CD4-positive, alpha-beta memory T cell (primary cell): ENCODE data around the gene COL28A1. TPM values are rescaled to one million over a fixed set of nuclear protein-coding genes. Genes with fewer than 3 reads are reported as not detected.
"Not testable (repeated sequence)": the region's sequence is repeated elsewhere in the genome, so short reads cannot be mapped to it uniquely, and the experiment has no call there.

Experiments used
- CTCF ChIA-PET: fragments of 350-600 bp; sonication (Branson Sonifier 250); formaldehyde crosslinking; loops from one replicate; lab custom pipeline; 2021; ENCODE audit warnings: inconsistent platforms; ENCODE audit not compliant: partially characterized antibody; lab: Charles Lee
- POLR2A ChIA-PET: fragments of 350-600 bp; sonication (Branson Sonifier 250); formaldehyde crosslinking; loops from one replicate; lab custom pipeline; 2021; ENCODE audit not compliant: partially characterized antibody; lab: Charles Lee
- DNase-seq, 5 donors: peaks; one replicate each; pipeline versions ENCODE4 v3.0.0 to v3.0.0-alpha.2; 2020 to 2022; ENCODE audit warnings: mixed read lengths in 1 of 5
- H3K27ac ChIP-seq: one replicate; pipeline ENCODE4 v1.7.0; 2013; ENCODE audit warnings: low read depth, low read length
- H3K27me3 ChIP-seq: 2 replicates; pipeline ENCODE4 v1.7.0; 2013; ENCODE audit warnings: mild to moderate bottlenecking, low read length, moderate library complexity; ENCODE audit not compliant: insufficient read depth
- H3K36me3 ChIP-seq: 2 replicates; pipeline ENCODE4 v1.7.0; 2013; ENCODE audit warnings: mild to moderate bottlenecking, low read length, moderate library complexity; ENCODE audit not compliant: insufficient read depth
- H3K4me1 ChIP-seq: 2 replicates; pipeline ENCODE4 v1.7.0; 2013; ENCODE audit warnings: mild to moderate bottlenecking, low read length, moderate library complexity; ENCODE audit not compliant: insufficient read depth
- H3K4me3 ChIP-seq, 2 donors: one replicate each; pipeline ENCODE4 v1.7.0; 2013; ENCODE audit warnings: low read length in 2 of 2, mild to moderate bottlenecking in 1 of 2
- H3K9me3 ChIP-seq, 2 donors: one replicate each; pipeline ENCODE4 v1.7.0; 2013; ENCODE audit warnings: low read length in 2 of 2, control low read depth in 1 of 2; ENCODE audit not compliant: control insufficient read depth in 1 of 2
- H3K27ac Mint-ChIP-seq, 7 donors: one replicate each; pipeline ENCODE4 v1.8.0; 2020 to 2021; ENCODE audit warnings: mixed read lengths in 7 of 7, mild to moderate bottlenecking in 6 of 7, inconsistent platforms in 3 of 7, moderate library complexity in 3 of 7
- H3K27me3 Mint-ChIP-seq, 2 donors: one replicate each; pipeline ENCODE4 v1.8.0; 2020 to 2021; ENCODE audit warnings: mixed read lengths in 2 of 2
- H3K36me3 Mint-ChIP-seq, 2 donors: one replicate each; pipeline ENCODE4 v1.8.0; 2020 to 2021; ENCODE audit warnings: mixed read lengths in 2 of 2, inconsistent platforms in 1 of 2, mild to moderate bottlenecking in 1 of 2
- H3K4me1 Mint-ChIP-seq, 4 donors: one replicate each; pipeline ENCODE4 v1.8.0; 2020 to 2021; ENCODE audit warnings: mixed read lengths in 4 of 4, mild to moderate bottlenecking in 1 of 4
- H3K4me3 Mint-ChIP-seq, 8 donors: one replicate each; pipeline ENCODE4 v1.8.0; 2020 to 2021; ENCODE audit warnings: mixed read lengths in 8 of 8, mild to moderate bottlenecking in 7 of 8, moderate library complexity in 6 of 8, inconsistent platforms in 3 of 8
- H3K9me3 Mint-ChIP-seq, 8 donors: one replicate each; pipeline ENCODE4 v1.8.0; 2020 to 2021; ENCODE audit warnings: mixed read lengths in 8 of 8, mild to moderate bottlenecking in 5 of 8, inconsistent platforms in 3 of 8, moderate library complexity in 1 of 8
- intact Hi-C: fragments of 100-400 bp; cut with micrococcal nuclease; formaldehyde crosslinking; loops from one replicate; pipeline ENCODE4 v1.15.1; 2023
- polyA plus RNA-seq, 2 donors: library from polyadenylated mRNA; unstranded; fragments of 300-500 nt; fragmentation: Illumina TruSeq; gene quantifications; one replicate each; pipeline ENCODE4 v1.2.3, GENCODE V29; 2021
- total RNA-seq, 2 experiments: library from RNA; stranded (reverse); gene quantifications; one replicate each; pipeline ENCODE4 v1.2.3, GENCODE V29; 2021

Gene COL28A1
- total and polyA plus RNA-seq, 4 experiments from 2014 or later = 0.15 to 0.19 TPM; not detected in 2

DNA sequence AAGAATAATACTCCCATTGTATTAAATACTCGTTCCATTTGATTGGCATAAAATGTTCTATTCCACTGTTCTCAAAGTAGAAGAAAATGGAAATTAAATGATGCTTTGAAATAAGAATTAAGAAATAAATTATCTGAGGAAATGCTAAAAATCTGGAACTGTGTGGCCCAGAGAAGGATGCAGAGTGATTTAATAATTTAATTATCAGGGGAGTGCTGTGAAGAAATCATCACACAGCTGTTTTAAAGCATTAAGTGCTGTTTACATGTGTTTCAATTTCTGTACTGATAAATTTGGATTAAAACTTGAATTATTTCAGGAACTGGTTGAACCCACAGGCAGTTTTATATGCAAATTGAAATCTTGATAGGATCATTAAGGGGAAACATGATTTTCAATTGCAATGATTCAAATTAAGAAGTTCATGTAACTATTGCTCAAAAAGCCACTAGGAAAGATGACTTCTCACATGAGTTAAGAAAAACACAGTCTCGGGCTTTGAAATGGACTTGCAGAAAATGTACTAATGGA is 56.3 kb downstream of the COL28A1 start:
- H3K4me3 ChIP-seq = no peak overlapping the region

DNA sequence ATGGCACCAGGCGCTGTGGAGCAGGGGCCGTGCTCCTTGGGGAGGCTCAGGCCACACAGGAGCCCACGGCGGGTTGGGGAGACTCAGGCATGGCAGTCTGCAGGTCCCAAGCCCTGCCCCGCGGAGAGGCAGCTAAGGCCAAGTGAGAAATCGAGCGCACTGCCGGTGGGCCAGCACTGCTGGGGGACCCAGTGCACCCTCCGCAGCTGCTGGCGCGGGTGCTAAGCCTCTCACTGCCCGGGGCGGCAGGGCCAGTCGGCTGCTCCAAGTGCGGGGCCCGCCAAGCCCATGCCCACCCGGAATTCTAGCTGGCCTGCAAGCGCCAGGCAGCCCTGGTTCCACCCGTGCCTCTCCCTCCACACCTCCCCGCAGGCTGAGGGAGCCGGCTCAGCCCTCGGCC is 57.1 kb downstream of the COL28A1 start:
- H3K27ac Mint-ChIP-seq = no peak overlapping the region
- no peaks in the 10 kb centered on the region for H3K4me1 ChIP-seq
- peaks cover 0 to 4% of the 10 kb centered on the region in 2 donors for H3K27me3 Mint-ChIP-seq
- H3K36me3 ChIP-seq = no peaks in the 10 kb centered on the region
- POLR2A ChIA-PET = no interaction called here
- no peaks in the 10 kb centered on the region for H3K27me3 ChIP-seq
- no peaks in the 10 kb centered on the region for H3K9me3 ChIP-seq
- no peaks in the 10 kb centered on the region for H3K36me3 Mint-ChIP-seq
- no peak overlapping the region for H3K4me3 Mint-ChIP-seq
- CTCF ChIA-PET = no interaction called here
- H3K27ac ChIP-seq = no peak overlapping the region
- intact Hi-C loops = no loop called here
- H3K4me3 ChIP-seq = no peak overlapping the region
- DNase-seq = no peak
- peaks cover 0 to 5% (median 3%) of the 10 kb centered on the region in 8 donors for H3K9me3 Mint-ChIP-seq
- no peaks in the 10 kb centered on the region for H3K4me1 Mint-ChIP-seq

More for the DNA sequence above, 56.3 kb downstream of the COL28A1 start:
- CTCF ChIA-PET = no interaction called here
- H3K9me3 Mint-ChIP-seq = peaks cover 0 to 11% (median 3%) of the 10 kb centered on the region in 8 donors
- intact Hi-C loops = no loop called here
- no peaks in the 10 kb centered on the region for H3K4me1 ChIP-seq
- no peaks in the 10 kb centered on the region for H3K36me3 Mint-ChIP-seq
- H3K27ac ChIP-seq = no peak overlapping the region
- no peak overlapping the region for H3K27ac Mint-ChIP-seq
- POLR2A ChIA-PET = no interaction called here
- H3K36me3 ChIP-seq = no peaks in the 10 kb centered on the region
- H3K9me3 ChIP-seq = no peaks in the 10 kb centered on the region
- no peak for DNase-seq
- H3K4me1 Mint-ChIP-seq = no peaks in the 10 kb centered on the region
- H3K27me3 ChIP-seq = no peaks in the 10 kb centered on the region
- H3K27me3 Mint-ChIP-seq = peaks cover 0 to 4% of the 10 kb centered on the region in 2 donors
- no peak overlapping the region for H3K4me3 Mint-ChIP-seq

DNA sequence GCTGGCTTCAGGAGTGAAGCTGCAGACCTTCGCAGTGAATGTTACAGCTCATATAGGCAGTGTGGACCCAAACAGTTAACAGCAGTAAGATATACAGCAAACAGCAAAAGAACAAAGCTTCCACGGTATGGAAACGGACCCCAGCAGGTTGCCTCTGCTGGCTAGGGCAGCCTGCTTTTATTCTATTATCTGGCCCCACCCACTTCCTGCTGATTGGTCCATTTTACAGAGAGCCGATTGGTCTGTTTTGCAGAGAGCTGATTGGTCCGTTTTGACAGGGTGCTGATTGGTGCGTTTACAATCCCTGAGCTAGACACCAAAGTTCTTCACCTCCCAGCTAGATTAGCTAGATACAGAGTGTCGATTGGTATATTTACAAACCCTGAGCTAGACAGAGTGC is 58.0 kb downstream of the COL28A1 start:
- H3K4me3 Mint-ChIP-seq, H3K4me1 ChIP-seq, POLR2A ChIA-PET, H3K9me3 Mint-ChIP-seq, DNase-seq, H3K9me3 ChIP-seq, H3K36me3 Mint-ChIP-seq, CTCF ChIA-PET, H3K4me3 ChIP-seq, intact Hi-C loops, H3K27ac Mint-ChIP-seq, H3K36me3 ChIP-seq, H3K27me3 ChIP-seq, H3K4me1 Mint-ChIP-seq, H3K27me3 Mint-ChIP-seq, H3K27ac ChIP-seq: not testable (repeated sequence)

DNA sequence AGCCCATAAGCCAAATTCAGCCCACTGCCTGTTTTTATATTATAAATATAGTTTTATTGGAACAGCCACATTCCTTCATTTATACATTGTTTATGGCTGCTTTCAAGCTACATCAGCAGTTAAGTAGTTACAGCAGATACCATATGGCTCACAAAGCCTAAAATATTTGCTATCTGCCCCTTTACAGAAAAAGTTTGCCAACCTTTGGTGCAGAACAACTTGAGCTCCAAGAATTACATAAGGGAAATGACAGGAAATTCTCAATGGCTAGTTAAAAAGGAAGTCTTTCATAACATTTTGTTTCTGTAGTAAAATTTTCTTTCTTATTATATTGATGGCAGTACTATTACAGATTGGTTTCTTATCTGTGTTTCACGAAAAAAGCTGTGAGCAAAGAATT is 59.3 kb downstream of the COL28A1 start:
- Mint-ChIP-seq H3K27ac (no peak overlapping the region), H3K36me3 (no peaks in the 10 kb centered on the region), H3K4me3 (no peak overlapping the region), H3K27me3 (no peaks in the 10 kb centered on the region), H3K4me1 (no peaks in the 10 kb centered on the region), H3K9me3 (peaks cover 0 to 5% (median 0%) of the 10 kb centered on the region in 8 donors)
- Histone ChIP-seq H3K4me3 (no peak overlapping the region), H3K27ac (no peak overlapping the region), H3K9me3 (no peaks in the 10 kb centered on the region), H3K4me1 (no peaks in the 10 kb centered on the region), H3K27me3 (no peaks in the 10 kb centered on the region), H3K36me3 (no peaks in the 10 kb centered on the region)
- CTCF ChIA-PET = no interaction called here
- POLR2A ChIA-PET = no interaction called here
- intact Hi-C loops = no loop called here
- no peak for DNase-seq

DNA sequence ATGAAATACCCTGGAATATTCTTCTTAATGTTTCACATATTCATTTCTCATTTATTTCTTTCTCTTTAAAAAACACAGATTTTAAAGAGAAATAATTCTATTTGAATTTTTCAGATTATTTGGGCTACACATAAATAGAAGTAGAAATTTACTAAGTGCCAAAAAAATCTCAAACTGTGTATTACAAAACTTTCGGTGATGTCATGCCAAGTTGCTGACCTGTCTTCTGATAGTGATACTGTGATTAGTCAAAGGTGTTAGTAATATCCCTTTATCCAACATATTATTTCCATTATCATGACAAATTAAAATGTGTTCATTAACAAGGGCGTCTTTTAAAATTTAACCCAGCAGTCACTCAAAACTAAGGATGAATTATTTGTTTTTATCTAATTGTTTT is 60.1 kb downstream of the COL28A1 start:
- CTCF ChIA-PET = no interaction called here

DNA sequence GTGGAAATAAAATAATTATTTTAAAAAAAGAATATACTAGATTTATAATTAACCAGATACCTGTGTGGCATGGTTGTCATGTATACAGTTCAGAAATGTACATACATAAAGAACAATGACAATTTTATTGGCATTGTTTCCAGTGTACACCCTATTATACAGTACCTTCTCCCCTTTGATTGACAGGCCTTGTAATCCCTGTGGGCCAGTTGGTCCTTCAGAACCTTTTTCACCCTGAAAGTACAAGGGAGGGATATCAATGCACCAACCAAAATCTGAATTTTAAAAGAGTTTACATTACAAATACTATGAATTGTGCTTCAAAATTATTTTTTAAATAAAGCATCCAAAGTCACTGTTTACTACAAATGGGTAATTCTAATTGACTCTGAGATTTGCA is 61.2 kb downstream of the COL28A1 start:
- ChIA-PET POLR2A (no interaction called here), CTCF (no interaction called here)
- H3K4me3 Mint-ChIP-seq = no peak overlapping the region
- H3K27ac Mint-ChIP-seq = no peak overlapping the region
- intact Hi-C loops = no loop called here
- Histone ChIP-seq H3K4me3 (no peak overlapping the region), H3K4me1 (no peaks in the 10 kb centered on the region), H3K27ac (no peak overlapping the region), H3K27me3 (no peaks in the 10 kb centered on the region), H3K9me3 (no peaks in the 10 kb centered on the region), H3K36me3 (no peaks in the 10 kb centered on the region)
- H3K9me3 Mint-ChIP-seq = peaks cover 0 to 5% (median 0%) of the 10 kb centered on the region in 8 donors
- DNase-seq = no peak
- no peaks in the 10 kb centered on the region for H3K4me1 Mint-ChIP-seq
- H3K36me3 Mint-ChIP-seq = no peaks in the 10 kb centered on the region
- no peaks in the 10 kb centered on the region for H3K27me3 Mint-ChIP-seq

More for the DNA sequence above, 60.1 kb downstream of the COL28A1 start:
- intact Hi-C loops = no loop called here
- H3K4me3 ChIP-seq = no peak overlapping the region
- Mint-ChIP-seq H3K4me3 (no peak overlapping the region), H3K9me3 (peaks cover 0 to 5% (median 0%) of the 10 kb centered on the region in 8 donors), H3K36me3 (no peaks in the 10 kb centered on the region), H3K4me1 (no peaks in the 10 kb centered on the region), H3K27me3 (no peaks in the 10 kb centered on the region), H3K27ac (no peak overlapping the region)
- POLR2A ChIA-PET = no interaction called here
- no peak for DNase-seq
- no peaks in the 10 kb centered on the region for H3K36me3 ChIP-seq
- no peak overlapping the region for H3K27ac ChIP-seq
- H3K4me1 ChIP-seq = no peaks in the 10 kb centered on the region
- H3K27me3 ChIP-seq = no peaks in the 10 kb centered on the region
- no peaks in the 10 kb centered on the region for H3K9me3 ChIP-seq

DNA sequence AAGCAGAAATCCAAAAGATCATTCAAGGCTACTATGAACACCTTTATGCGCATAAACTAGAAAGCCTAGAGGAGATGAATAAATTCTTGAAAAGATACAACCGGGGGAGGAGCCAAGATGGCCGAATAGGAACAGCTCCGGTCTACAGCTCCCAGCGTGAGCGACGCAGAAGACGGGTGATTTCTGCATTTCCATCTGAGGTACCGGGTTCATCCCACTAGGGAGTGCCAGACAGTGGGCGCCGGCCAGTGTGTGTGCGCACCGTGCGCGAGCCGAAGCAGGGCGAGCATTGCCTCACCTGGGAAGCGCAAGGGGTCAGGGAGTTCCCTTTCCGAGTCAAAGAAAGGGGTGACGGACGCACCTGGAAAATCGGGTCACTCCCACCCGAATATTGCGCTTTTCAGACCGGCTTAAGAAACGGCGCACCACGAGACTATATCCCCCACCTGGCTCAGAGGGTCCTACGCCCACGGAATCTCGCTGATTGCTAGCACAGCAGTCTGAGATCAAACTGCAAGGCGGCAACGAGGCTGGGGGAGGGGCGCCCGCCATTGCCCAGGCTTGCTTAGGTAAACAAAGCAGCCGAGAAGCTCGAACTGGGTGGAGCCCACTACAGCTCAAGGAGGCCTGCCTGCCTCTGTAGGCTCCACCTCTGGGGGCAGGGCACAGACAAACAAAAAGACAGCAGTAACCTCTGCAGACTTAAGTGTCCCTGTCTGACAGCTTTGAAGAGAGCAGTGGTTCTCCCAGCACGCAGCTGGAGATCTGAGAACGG is 70.5 kb downstream of the COL28A1 start:
- H3K9me3 ChIP-seq, H3K36me3 ChIP-seq, CTCF ChIA-PET, H3K27ac ChIP-seq, H3K27me3 Mint-ChIP-seq, H3K4me3 Mint-ChIP-seq, H3K36me3 Mint-ChIP-seq, H3K9me3 Mint-ChIP-seq, POLR2A ChIA-PET, H3K4me1 ChIP-seq, H3K4me3 ChIP-seq, intact Hi-C loops, DNase-seq, H3K27me3 ChIP-seq, H3K4me1 Mint-ChIP-seq, H3K27ac Mint-ChIP-seq: not testable (repeated sequence)
